ENCODE data around the gene THRB. TPM values are rescaled to one million over a fixed set of nuclear protein-coding genes. Genes with fewer than 3 reads are reported as not detected.

THRB gene
- total RNA-seq, 1 experiment from 2014 or later = 5.8 TPM

DNA sequence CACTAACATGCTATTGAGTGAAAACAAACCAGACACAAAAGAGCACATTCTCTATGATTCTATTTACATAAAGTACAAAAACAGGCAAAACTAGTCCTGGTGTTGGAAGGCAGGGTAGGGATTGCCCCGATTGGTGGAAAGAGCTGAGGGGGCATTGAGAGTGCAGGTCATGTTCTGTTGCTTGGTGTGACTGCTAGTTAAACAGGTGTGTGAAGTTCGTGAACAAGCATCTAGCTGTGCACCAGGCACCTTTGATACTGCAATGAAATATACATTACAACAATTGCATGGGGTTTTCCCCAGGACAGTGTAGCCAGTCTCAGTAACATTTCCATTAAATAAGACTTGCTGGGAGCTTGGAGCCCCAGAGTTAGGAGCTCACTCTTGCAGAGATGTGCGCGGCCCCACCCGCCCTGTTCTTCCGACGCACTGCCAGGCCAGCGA is 26.3 kb upstream of the THRB start (continued):
- TF ChIP-seq CDX4 (CRISPR knock-in tag; IDR thresholded peaks at IDR 0.05; ENCODE audit: borderline replicate concordance) (no peak), ETV6 (CRISPR knock-in tag; IDR thresholded peaks at IDR 0.05) (no peak), ATF3 (CRISPR knock-in tag; conservative IDR thresholded peaks at IDR 0.05) (no peak), TEAD4 (CRISPR knock-in tag; IDR thresholded peaks at IDR 0.05) (no peak), ZNF317 (CRISPR knock-in tag; IDR thresholded peaks at IDR 0.05; ENCODE audit: borderline replicate concordance, low read depth) (no peak), PRDM15 (CRISPR knock-in tag; IDR thresholded peaks at IDR 0.05) (no peak), CREM (CRISPR knock-in tag; IDR thresholded peaks at IDR 0.05) (no peak)
- TF ChIP-seq, protein P1, sequence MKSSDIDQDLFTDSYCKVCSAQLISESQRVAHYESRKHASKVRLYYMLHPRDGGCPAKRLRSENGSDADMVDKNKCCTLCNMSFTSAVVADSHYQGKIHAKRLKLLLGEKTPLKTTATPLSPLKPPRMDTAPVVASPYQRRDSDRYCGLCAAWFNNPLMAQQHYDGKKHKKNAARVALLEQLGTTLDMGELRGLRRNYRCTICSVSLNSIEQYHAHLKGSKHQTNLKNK (CRISPR knock-in tag; IDR thresholded peaks at IDR 0.05) = no peak

- Mint-ChIP-seq H3K27me3 (ENCODE audit: low read depth) (peaks cover 64% of the 10 kb centered on the region), H3K4me3 (no peak overlapping the region), H3K36me3 (no peaks in the 10 kb centered on the region), H3K9me3 (no peaks in the 10 kb centered on the region), H3K27ac (no peak overlapping the region), H3K4me1 (peaks cover 35% of the 10 kb centered on the region)
- no peak for DNase-seq (ENCODE audit: low spot score)
- no peak for ATAC-seq
- TF ChIP-seq, protein P2, sequence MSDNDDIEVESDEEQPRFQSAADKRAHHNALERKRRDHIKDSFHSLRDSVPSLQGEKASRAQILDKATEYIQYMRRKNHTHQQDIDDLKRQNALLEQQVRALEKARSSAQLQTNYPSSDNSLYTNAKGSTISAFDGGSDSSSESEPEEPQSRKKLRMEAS (CRISPR knock-in tag; IDR thresholded peaks at IDR 0.05) = no peak
- TF ChIP-seq SOX15 (CRISPR knock-in tag; IDR thresholded peaks at IDR 0.05) (no peak), TEAD4 (CRISPR knock-in tag; IDR thresholded peaks at IDR 0.05) (no peak), NR2C2 (CRISPR knock-in tag; IDR thresholded peaks at IDR 0.05) (no peak), TP53 (CRISPR knock-in tag; IDR thresholded peaks at IDR 0.05) (no peak), NR1H2 (CRISPR knock-in tag; IDR thresholded peaks at IDR 0.05) (no peak), SMAD4 (CRISPR knock-in tag; IDR thresholded peaks at IDR 0.05) (no peak), NFATC4 (CRISPR knock-in tag; IDR thresholded peaks at IDR 0.05) (no peak), CREM (CRISPR knock-in tag; IDR thresholded peaks at IDR 0.05) (no peak), IRF1 (CRISPR knock-in tag; IDR thresholded peaks at IDR 0.05) (no peak), E2F5 (CRISPR knock-in tag; IDR thresholded peaks at IDR 0.05) (no peak)
- ChIA-PET POLR2A (no interaction called here), CTCF (no interaction called here)
These were observed 25.4 kb upstream of the THRB start for GRCh38 chr3:24520101-24520495.
